HepG2 (cell line): ENCODE measurements around the gene PDE6C. TPM values are rescaled to one million over a fixed set of nuclear protein-coding genes. Genes with fewer than 3 reads are reported as not detected.
A peak's percentile ranks its signal among the peaks of the same experiment; 100 is the strongest.

Experiments used
- CAMTA2 ChIP-seq: sonication (generic); formaldehyde crosslinking; IDR thresholded peaks from 2 replicates; pipeline ENCODE4 v1.4.0; 2020; ENCODE audit warnings: mild to moderate bottlenecking, missing genetic modification reagents, borderline replicate concordance
- CERS6 ChIP-seq: sonication (generic); formaldehyde crosslinking; IDR thresholded peaks from 2 replicates; pipeline ENCODE4 v1.5.0; 2020; ENCODE audit warnings: missing genetic modification reagents
- EEA1 ChIP-seq: sonication (generic); formaldehyde crosslinking; IDR thresholded peaks from 2 replicates; pipeline ENCODE4 v1.5.1; 2020; ENCODE audit warnings: mild to moderate bottlenecking, missing genetic modification reagents, borderline replicate concordance
- HCFC1 ChIP-seq: fragments of 150-350 bp; IDR thresholded peaks from 2 replicates; pipeline ENCODE4 v1.6.1; 2014; ENCODE audit warnings: low read depth, low read length
- KMT2B ChIP-seq: IDR thresholded peaks from 2 replicates; pipeline ENCODE4 v1.6.1; 2016; ENCODE audit warnings: missing genetic modification reagents, missing compliant biosample characterization
- NR2F1 ChIP-seq, 2 experiments: fragments of 450-650 bp in 1 of 2; formaldehyde crosslinking in 1 of 2; IDR thresholded peaks; 2 replicates each; pipeline versions ENCODE4 v1.5.0 to v1.6.1; 2016 to 2020; ENCODE audit warnings: mild to moderate bottlenecking in 1 of 2, missing compliant biosample characterization in 1 of 2, missing genetic modification reagents in 1 of 2, moderate library complexity in 1 of 2
- PAF1 ChIP-seq: IDR thresholded peaks from 2 replicates; pipeline ENCODE4 v1.6.1; 2016; ENCODE audit warnings: missing genetic modification reagents, missing compliant biosample characterization
- PAXIP1 ChIP-seq: sonication (generic); formaldehyde crosslinking; conservative IDR thresholded peaks from 2 replicates; pipeline ENCODE4 v1.4.0; 2020; ENCODE audit warnings: mild to moderate bottlenecking, missing genetic modification reagents, moderate library complexity
- POLR2AphosphoS5 ChIP-seq: IDR thresholded peaks from 2 replicates; pipeline ENCODE4 v1.6.1; 2012; ENCODE audit warnings: low read depth, low read length
- PREB ChIP-seq: sonication (generic); formaldehyde crosslinking; IDR thresholded peaks from 2 replicates; pipeline ENCODE4 v1.4.0; 2020; ENCODE audit warnings: missing genetic modification reagents
- SKIL ChIP-seq: sonication (generic); formaldehyde crosslinking; IDR thresholded peaks from 2 replicates; pipeline ENCODE4 v1.8.0; 2022; ENCODE audit warnings: missing genetic modification reagents, mild to moderate bottlenecking, moderate library complexity, borderline replicate concordance
- SMAD3 ChIP-seq: sonication (generic); formaldehyde crosslinking; IDR thresholded peaks from 2 replicates; pipeline ENCODE4 v1.4.0; 2020; ENCODE audit warnings: missing genetic modification reagents
- ZBTB20 ChIP-seq: sonication (generic); formaldehyde crosslinking; IDR thresholded peaks from 2 replicates; pipeline ENCODE4 v1.8.1; 2023; ENCODE audit warnings: missing genetic modification reagents, low read depth, mild to moderate bottlenecking, borderline replicate concordance
- ZFP62 ChIP-seq: sonication (generic); formaldehyde crosslinking; IDR thresholded peaks from 2 replicates; pipeline ENCODE4 v1.4.0; 2020; ENCODE audit warnings: missing genetic modification reagents
- ZNF292 ChIP-seq: sonication (generic); formaldehyde crosslinking; IDR thresholded peaks from 2 replicates; pipeline ENCODE4 v1.8.1; 2022; ENCODE audit warnings: mild to moderate bottlenecking, low read depth, missing genetic modification reagents, borderline replicate concordance
- ZNF337 ChIP-seq: sonication (generic); formaldehyde crosslinking; IDR thresholded peaks from 2 replicates; pipeline ENCODE4 v1.5.1; 2020; ENCODE audit warnings: missing genetic modification reagents, low read depth, mild to moderate bottlenecking, borderline replicate concordance
- ZNF430 ChIP-seq: sonication (generic); formaldehyde crosslinking; IDR thresholded peaks from 2 replicates; pipeline ENCODE4 v1.9.0; 2021; ENCODE audit warnings: mild to moderate bottlenecking, missing genetic modification reagents
- ZNF558 ChIP-seq: sonication (generic); formaldehyde crosslinking; IDR thresholded peaks from 2 replicates; pipeline ENCODE4 v1.9.0; 2022; ENCODE audit warnings: mild to moderate bottlenecking, missing genetic modification reagents, borderline replicate concordance
- ZNF652 ChIP-seq: IDR thresholded peaks from 2 replicates; pipeline ENCODE4 v1.6.1; 2016; ENCODE audit warnings: low read depth, borderline replicate concordance
- ZNF709 ChIP-seq: sonication (generic); formaldehyde crosslinking; IDR thresholded peaks from 2 replicates; pipeline ENCODE4 v1.5.0; 2020; ENCODE audit warnings: mild to moderate bottlenecking, missing genetic modification reagents
- ZNF761 ChIP-seq: sonication (generic); formaldehyde crosslinking; conservative IDR thresholded peaks from 2 replicates; pipeline ENCODE4 v1.4.0; 2020; ENCODE audit warnings: mild to moderate bottlenecking, missing genetic modification reagents
- ZNF841 ChIP-seq: sonication (generic); formaldehyde crosslinking; IDR thresholded peaks from 2 replicates; pipeline ENCODE4 v1.8.1; 2023; ENCODE audit warnings: missing genetic modification reagents, borderline replicate concordance
- polyA plus RNA-seq, 8 experiments: library from polyadenylated mRNA; depleted of rRNA in 3 of 8; stranded (reverse) in 7 of 8; unstranded in 1 of 8; fragments of >200 nt; fragmentation: Illumina TruSeq in 4 of 8; extraction: Trizol in 4 of 8; gene quantifications; 2 replicates each; pipeline versions ENCODE4 v1.2.1 to v1.2.3, GENCODE V29; 2011 to 2016; ENCODE audit warnings: low read depth in 4 of 8, missing spikeins in 1 of 8, mixed read lengths in 1 of 8; ENCODE audit not compliant: insufficient read depth in 1 of 8
- total RNA-seq, 5 experiments: library from RNA; depleted of rRNA; stranded (reverse); fragments of >200 nt; fragmentation: Illumina TruSeq; extraction: Trizol; gene quantifications; 2 replicates each; pipeline ENCODE4 v1.2.3, GENCODE V29; 2016; ENCODE audit warnings: low read depth in 1 of 5

Gene PDE6C
- total and polyA plus RNA-seq, 2 of the 13 experiments (the other 11 are each of a cell fraction or from before 2014, with no cell fraction given): 0.64 TPM; not detected in 1

GRCh38 chr10:93601146-93601773, 11.1 kb upstream of the PDE6C start, which contains the start of gene RBP4 (continued):
- TF ChIP-seq ZNF337 (CRISPR knock-in tag): no peak
- no peak; the same call in 1 of the 2 replicates for TF ChIP-seq EEA1 (CRISPR knock-in tag)
- peak; percentile 79 for TF ChIP-seq POLR2AphosphoS5
- no peak for TF ChIP-seq PREB (CRISPR knock-in tag)
- no peak for TF ChIP-seq ZNF292 (CRISPR knock-in tag)
- TF ChIP-seq ZBTB20 (CRISPR knock-in tag): no peak; the same call in 1 of the 2 replicates
- TF ChIP-seq ZFP62: 0 out of 2 replicates have a peak, but pooled peaks have one; percentile 53
- TF ChIP-seq SMAD3: no peak; the same call in 1 of the 2 replicates
- TF ChIP-seq CAMTA2 (CRISPR knock-in tag): no peak
- no peak for TF ChIP-seq ZNF430 (CRISPR knock-in tag)
- peak; percentile 87 for TF ChIP-seq SKIL (CRISPR knock-in tag)
- TF ChIP-seq ZNF761: no peak
- no peak for TF ChIP-seq CERS6 (CRISPR knock-in tag)
- 0 out of 2 replicates have a peak, but pooled peaks have one; percentile 29 for TF ChIP-seq ZNF841
- TF ChIP-seq PAXIP1 (CRISPR knock-in tag): peak; percentile 72
- TF ChIP-seq PAF1 (CRISPR knock-in tag): no peak
- TF ChIP-seq ZNF558 (CRISPR knock-in tag): peak; percentile 77; the same call in 1 of the 2 replicates
- TF ChIP-seq NR2F1 (CRISPR knock-in tag; IDR thresholded peaks at IDR 0.05): peak in 1 of 2 experiments; percentile 41; a peak in 2 of 4 replicates
- peak; percentile 63; the same call in 1 of the 2 replicates for TF ChIP-seq KMT2B
- TF ChIP-seq HCFC1: no peak
- peak; percentile 93 for TF ChIP-seq ZNF709 (CRISPR knock-in tag)
- no peak for TF ChIP-seq ZNF652
